ENCODE data around the gene STAG2.

STAG2 gene

DNA sequence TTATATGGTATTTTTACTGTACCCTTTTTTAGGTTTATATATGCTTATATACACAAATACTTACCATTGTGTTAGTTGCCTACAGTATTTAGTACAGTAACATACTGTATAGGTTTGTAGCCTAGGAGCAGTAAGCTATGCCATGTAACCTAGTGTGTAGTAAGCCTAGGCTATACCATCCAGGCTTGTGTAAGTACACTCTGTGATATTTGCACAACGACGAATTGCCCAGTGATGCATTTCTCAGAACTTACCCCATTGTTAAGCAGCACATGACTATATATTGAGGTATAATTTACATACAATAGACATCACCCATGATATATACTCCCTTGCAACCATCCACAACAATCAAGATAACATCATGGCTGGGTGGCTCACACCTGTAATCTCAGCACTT, 40.1 kb downstream of the STAG2 start:
- Histone ChIP-seq H3K4me2 (ENCODE audit: low read depth, low read length) (no peak overlapping the region), H3K9me2 (replicated peaks; ENCODE audit: insufficient read depth, low read length) (no peaks in the 10 kb centered on the region), H3K27me3 (replicated peaks; ENCODE audit: insufficient read depth, low read length) (no peaks in the 10 kb centered on the region), H3K79me2 (ENCODE audit: low read length) (peaks cover 89% of the 10 kb centered on the region), H3K9me3 (replicated peaks; ENCODE audit: insufficient read depth, low read length) (no peaks in the 10 kb centered on the region), H3K9ac (ENCODE audit: low read length) (no peak overlapping the region), H3K36me3 (replicated peaks; ENCODE audit: insufficient read depth, low read length) (no peaks in the 10 kb centered on the region), H3F3A (ENCODE audit: insufficient read depth, low read length) (no peaks in the 10 kb centered on the region), H4K20me1 (ENCODE audit: insufficient read depth, low read length) (0 out of 2 replicates have a peak, but pooled peaks cover 9% of the 10 kb centered on the region), H2AFZ (ENCODE audit: low read length) (no peak overlapping the region), H3K27ac (ENCODE audit: low read length) (no peak overlapping the region), H3K4me1 (ENCODE audit: low read length) (no peaks in the 10 kb centered on the region), H3K4me3 (ENCODE audit: low read length) (no peak overlapping the region)
- DNase-seq, result no peak
- TF ChIP-seq EZH2phosphoT487 (IDR thresholded peaks at IDR 0.05; ENCODE audit: low read length), result no peak
- TF ChIP-seq CTCF (IDR thresholded peaks at IDR 0.05; ENCODE audit: low read length), result no peak
- TF ChIP-seq EZH2 (optimal IDR thresholded peaks at IDR 0.05; ENCODE audit: low read depth, low read length), result no peak

DNA sequence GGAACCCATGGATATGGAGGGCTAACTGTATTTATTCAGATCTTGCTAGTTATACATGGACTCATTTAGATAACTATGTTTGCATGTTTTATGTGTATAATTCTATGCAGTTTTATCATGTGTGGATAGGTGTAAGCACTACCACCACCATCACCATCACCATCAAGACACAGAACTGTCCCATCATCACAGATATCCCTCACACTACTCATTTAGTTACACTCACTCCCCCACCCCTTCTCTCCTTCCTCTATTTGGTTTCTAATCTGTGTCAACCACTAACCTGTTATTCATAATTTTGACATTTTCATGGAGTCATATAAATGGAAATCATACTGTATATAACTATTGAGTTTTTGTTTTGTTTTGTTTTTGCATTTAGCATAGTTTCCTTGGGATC, 43.7 kb downstream of the STAG2 start:
- H3K4me3 ChIP-seq (ENCODE audit: low read length), result no peak overlapping the region
- no peak overlapping the region for H3K9ac ChIP-seq (ENCODE audit: low read length)
- DNase-seq, result no peak
- peaks cover 7% of the 10 kb centered on the region; the same call in 1 of the 2 replicates for H4K20me1 ChIP-seq (ENCODE audit: insufficient read depth, low read length)
- H3F3A ChIP-seq (ENCODE audit: insufficient read depth, low read length), result no peaks in the 10 kb centered on the region
- H3K4me2 ChIP-seq (ENCODE audit: low read depth, low read length), result no peak overlapping the region
- no peak overlapping the region for H3K27ac ChIP-seq (ENCODE audit: low read length)
- no peaks in the 10 kb centered on the region for H3K9me2 ChIP-seq (replicated peaks; ENCODE audit: insufficient read depth, low read length)
- no peaks in the 10 kb centered on the region for H3K9me3 ChIP-seq (replicated peaks; ENCODE audit: insufficient read depth, low read length)
- no peak overlapping the region for H2AFZ ChIP-seq (ENCODE audit: low read length)
- H3K4me1 ChIP-seq (ENCODE audit: low read length), result 0 out of 2 replicates have a peak, but pooled peaks cover 6% of the 10 kb centered on the region
- TF ChIP-seq EZH2 (optimal IDR thresholded peaks at IDR 0.05; ENCODE audit: low read depth, low read length), result no peak
- no peak for TF ChIP-seq EZH2phosphoT487 (IDR thresholded peaks at IDR 0.05; ENCODE audit: low read length)
- no peak for TF ChIP-seq CTCF (IDR thresholded peaks at IDR 0.05; ENCODE audit: low read length)
- H3K36me3 ChIP-seq (replicated peaks; ENCODE audit: insufficient read depth, low read length), result no peaks in the 10 kb centered on the region
- H3K27me3 ChIP-seq (replicated peaks; ENCODE audit: insufficient read depth, low read length), result no peaks in the 10 kb centered on the region
- H3K79me2 ChIP-seq (ENCODE audit: low read length), result peaks cover 85% of the 10 kb centered on the region

GRCh38 chrX:124010157-124010556, 48.7 kb downstream of the STAG2 start:
- H3K36me3 ChIP-seq (replicated peaks; ENCODE audit: insufficient read depth, low read length), result no peaks in the 10 kb centered on the region; the same call in 1 of the 2 replicates
- no peaks in the 10 kb centered on the region for H3K27me3 ChIP-seq (replicated peaks; ENCODE audit: insufficient read depth, low read length)
- H3F3A ChIP-seq (ENCODE audit: insufficient read depth, low read length), result no peaks in the 10 kb centered on the region
- no peak overlapping the region for H3K27ac ChIP-seq (ENCODE audit: low read length)
- TF ChIP-seq EZH2 (optimal IDR thresholded peaks at IDR 0.05; ENCODE audit: low read depth, low read length), result no peak
- no peak for TF ChIP-seq EZH2phosphoT487 (IDR thresholded peaks at IDR 0.05; ENCODE audit: low read length)
- TF ChIP-seq CTCF (IDR thresholded peaks at IDR 0.05; ENCODE audit: low read length), result no peak
- no peak overlapping the region for H2AFZ ChIP-seq (ENCODE audit: low read length)
- H3K9me3 ChIP-seq (replicated peaks; ENCODE audit: insufficient read depth, low read length), result no peaks in the 10 kb centered on the region
- H3K4me1 ChIP-seq (ENCODE audit: low read length), result 0 out of 2 replicates have a peak, but pooled peaks cover 6% of the 10 kb centered on the region
- H3K4me2 ChIP-seq (ENCODE audit: low read depth, low read length), result no peak overlapping the region
- no peak overlapping the region for H3K9ac ChIP-seq (ENCODE audit: low read length)
- DNase-seq, result no peak
- no peak overlapping the region for H3K4me3 ChIP-seq (ENCODE audit: low read length)
- H3K9me2 ChIP-seq (replicated peaks; ENCODE audit: insufficient read depth, low read length), result no peaks in the 10 kb centered on the region
- H3K79me2 ChIP-seq (ENCODE audit: low read length), result peaks cover 93% of the 10 kb centered on the region
- H4K20me1 ChIP-seq (ENCODE audit: insufficient read depth, low read length), result peaks cover 18% of the 10 kb centered on the region; the same call in 1 of the 2 replicates
